ENCODE results near the gene C2orf76.

C2orf76 gene

GRCh38 chr2:119365436-119365835 is 1.2 kb downstream of the C2orf76 start:
- H3K27ac ChIP-seq = no peak overlapping the region
- H3K4me3 ChIP-seq (ENCODE audit: low read depth in 1 of 2, low read length in 1 of 2) = peak overlapping the region; percentile 92 to 96
- no peaks in the 10 kb centered on the region for H3K9me3 ChIP-seq
- peaks cover 18 to 23% of the 10 kb centered on the region in 2 experiments for H3K4me1 ChIP-seq (ENCODE audit: control insufficient read depth in 1 of 2, insufficient read depth in 1 of 2, low read depth in 1 of 2, low read length in 1 of 2)
- no peak for TF ChIP-seq CTCF (IDR thresholded peaks at IDR 0.05)
- H3K36me3 ChIP-seq = peaks cover 21% of the 10 kb centered on the region
- H3K27me3 ChIP-seq = no peaks in the 10 kb centered on the region

GRCh38 chr2:119364798-119365197 is 1.8 kb downstream of the C2orf76 start:
- Histone ChIP-seq H3K36me3 (peaks cover 16% of the 10 kb centered on the region), H3K27me3 (no peaks in the 10 kb centered on the region), H3K27ac (no peak overlapping the region), H3K9me3 (no peaks in the 10 kb centered on the region), H3K4me1 (ENCODE audit: control insufficient read depth in 1 of 2, insufficient read depth in 1 of 2, low read depth in 1 of 2, low read length in 1 of 2) (peaks cover 18 to 23% of the 10 kb centered on the region in 2 experiments), H3K4me3 (ENCODE audit: low read depth in 1 of 2, low read length in 1 of 2) (no peak overlapping the region)
- no peak for TF ChIP-seq CTCF (IDR thresholded peaks at IDR 0.05)

GRCh38 chr2:119360423-119360966 is 6.1 kb downstream of the C2orf76 start:
- H3K4me1 ChIP-seq (ENCODE audit: control insufficient read depth in 1 of 2, insufficient read depth in 1 of 2, low read depth in 1 of 2, low read length in 1 of 2) = peaks cover 0 to 2% of the 10 kb centered on the region in 2 experiments
- H3K9me3 ChIP-seq = no peaks in the 10 kb centered on the region
- H3K4me3 ChIP-seq (ENCODE audit: low read depth in 1 of 2, low read length in 1 of 2) = no peak overlapping the region
- no peaks in the 10 kb centered on the region for H3K27me3 ChIP-seq
- no peak for TF ChIP-seq CTCF (IDR thresholded peaks at IDR 0.05)
- no peak overlapping the region for H3K27ac ChIP-seq
- H3K36me3 ChIP-seq = no peaks in the 10 kb centered on the region

- H3K36me3 ChIP-seq = no peaks in the 10 kb centered on the region
- no peak overlapping the region for H3K4me3 ChIP-seq (ENCODE audit: low read depth in 1 of 2, low read length in 1 of 2)
- TF ChIP-seq CTCF (IDR thresholded peaks at IDR 0.05) = no peak
These were observed 6.9 kb downstream of the C2orf76 start for GRCh38 chr2:119359774-119360173.

GRCh38 chr2:119354860-119355259 is 11.8 kb downstream of the C2orf76 start:
- Histone ChIP-seq H3K4me1 (ENCODE audit: control insufficient read depth in 1 of 2, insufficient read depth in 1 of 2, low read depth in 1 of 2, low read length in 1 of 2) (no peaks in the 10 kb centered on the region), H3K4me3 (ENCODE audit: low read depth in 1 of 2, low read length in 1 of 2) (no peak overlapping the region), H3K9me3 (no peaks in the 10 kb centered on the region), H3K27ac (no peak overlapping the region), H3K27me3 (no peaks in the 10 kb centered on the region), H3K36me3 (no peaks in the 10 kb centered on the region)
- no peak for TF ChIP-seq CTCF (IDR thresholded peaks at IDR 0.05)

More at GRCh38 chr2:119359774-119360173, 6.9 kb downstream of the C2orf76 start:
- Histone ChIP-seq H3K27me3 (no peaks in the 10 kb centered on the region), H3K4me1 (ENCODE audit: control insufficient read depth in 1 of 2, insufficient read depth in 1 of 2, low read depth in 1 of 2, low read length in 1 of 2) (no peaks in the 10 kb centered on the region), H3K27ac (no peak overlapping the region), H3K9me3 (no peaks in the 10 kb centered on the region)
